Stimulated activated CD4-positive, alpha-beta T cell treated with anti-CD3 and anti-CD28 coated beads, Interleukin-15, amount 100 ng/mL, for 1 hour (primary cell): ENCODE results near the gene NAT16.
"Not testable (repeated sequence)": the region's sequence is repeated elsewhere in the genome, so short reads cannot be mapped to it uniquely, and the experiment has no call there.

Source experiments
- DNase-seq, 2 donors: peaks; one replicate each; pipeline ENCODE4 v3.0.0-alpha.2; 2020; ENCODE audit warnings: low read depth in 1 of 2, low spot score in 1 of 2

The NAT16 gene

DNA sequence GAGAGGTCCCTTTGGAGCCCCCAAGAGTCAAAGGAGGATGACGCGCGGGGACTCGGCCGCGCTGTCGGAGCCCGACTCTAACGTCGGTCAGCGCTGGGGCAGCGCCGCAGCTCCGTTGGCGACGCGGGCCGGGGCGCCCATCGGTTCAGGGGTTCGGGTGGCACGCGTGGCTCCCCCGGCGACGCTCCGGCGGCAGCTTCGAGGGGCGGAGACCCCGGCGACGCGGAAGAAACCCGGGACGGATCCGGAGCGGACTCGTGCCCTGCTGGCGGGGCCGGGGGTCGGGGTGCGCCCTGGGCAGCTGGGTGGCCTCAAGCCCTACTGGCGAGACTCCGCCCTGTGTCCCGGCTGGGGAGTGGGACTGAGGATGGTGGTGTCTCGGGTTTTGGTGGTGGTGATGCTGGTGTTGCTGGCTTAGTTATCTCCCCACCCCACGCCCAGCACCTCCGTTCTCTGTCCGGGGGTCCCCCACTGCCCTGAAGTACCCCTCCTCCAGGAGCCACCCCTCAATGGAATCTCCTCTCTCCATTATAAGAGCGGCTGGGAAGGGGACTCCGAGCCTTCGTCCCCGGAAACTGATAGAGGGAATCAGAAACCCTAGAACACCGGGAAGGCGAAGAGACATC is at the start of gene NAT16:
Gene NAT16 (minus strand): TSS at position 164 of the 626 bp plus-strand sequence. CDS start 5,486 bp downstream, outside the sequence.
- no peak for DNase-seq

GRCh38 chr7:101226721-101227120 is 46.6 kb upstream of the NAT16 start:
- DNase-seq = no peak

DNA sequence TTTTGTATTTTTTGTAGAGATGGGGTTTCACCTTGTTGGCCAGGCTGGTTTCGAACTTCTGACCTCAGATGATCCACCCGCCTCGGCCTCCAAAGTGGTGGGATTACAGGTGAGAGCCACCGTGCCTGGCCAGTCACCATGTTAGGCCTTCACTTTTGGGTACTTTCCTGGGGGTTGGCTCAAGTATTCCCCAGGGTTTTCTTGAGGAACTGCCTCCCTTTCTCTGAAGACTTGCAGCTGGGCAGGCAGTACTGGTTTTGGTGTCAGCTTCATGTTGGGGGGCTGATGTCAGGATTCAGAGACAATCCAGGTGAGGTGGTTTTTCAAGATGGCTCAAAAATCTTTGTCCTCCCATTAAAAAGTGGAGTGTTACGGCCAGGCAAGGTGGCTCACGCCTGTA is 45.6 kb upstream of the NAT16 start:
- DNase-seq = no peak

- no peak for DNase-seq
These were observed 43.4 kb upstream of the NAT16 start for GRCh38 chr7:101223528-101223927.

- no peak for DNase-seq
These were observed 42.3 kb upstream of the NAT16 start for GRCh38 chr7:101222275-101222830.

- DNase-seq = no peak
These were observed 40.2 kb upstream of the NAT16 start for GRCh38 chr7:101220295-101220694.

DNA sequence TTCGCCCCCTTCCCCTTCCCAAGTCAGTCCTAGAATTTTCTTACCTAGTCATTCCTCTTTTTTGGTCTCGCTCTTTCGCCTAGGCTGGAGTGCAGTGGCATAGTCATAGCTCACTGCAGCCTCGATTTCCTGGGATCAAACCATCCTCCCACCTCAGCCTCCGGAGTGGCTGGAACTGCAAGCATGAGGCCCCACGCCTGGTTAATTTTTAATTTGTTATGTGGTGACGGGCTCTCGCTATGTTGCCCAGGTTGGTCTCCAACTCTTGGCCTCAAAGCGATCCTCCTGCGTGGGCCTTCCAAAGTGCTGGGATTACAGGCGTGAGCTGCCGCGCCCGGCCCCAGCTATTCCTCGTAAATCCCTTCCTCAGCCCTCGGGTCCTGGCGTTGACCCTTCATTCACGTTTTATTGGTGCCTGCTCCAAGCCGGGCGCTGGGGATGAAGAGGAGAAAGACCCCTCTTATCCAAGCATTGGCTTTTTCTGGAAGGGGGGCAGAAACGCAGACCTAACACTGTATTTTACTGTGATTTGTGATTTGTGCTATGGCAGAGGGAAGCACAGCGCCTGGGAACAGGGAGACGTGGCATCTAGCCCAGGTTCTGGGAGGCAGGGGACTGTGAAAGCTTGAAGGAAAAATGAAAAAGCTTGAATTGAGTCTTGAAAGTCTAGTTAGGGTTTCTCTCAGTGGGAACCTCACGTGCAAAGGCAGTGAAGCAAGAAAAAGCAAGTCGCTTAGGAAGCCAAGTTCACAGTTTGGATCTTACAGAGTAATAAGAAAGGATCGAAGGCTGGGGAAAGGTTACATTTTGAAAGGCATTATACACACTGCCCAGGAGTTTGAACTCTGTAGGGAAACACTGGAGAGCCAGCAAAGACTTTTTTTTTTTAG is 38.4 kb upstream of the NAT16 start:
- no peak for DNase-seq

- DNase-seq = peak; percentile 84 to 88
These were observed 37.5 kb upstream of the NAT16 start, which contains the start of the genes PLOD3 and ZNHIT1 for GRCh38 chr7:101217388-101218235. PLOD3 (minus strand) TSS chr7:101217581; CDS start chr7:101217274, 307 bp downstream. ZNHIT1 (plus strand) TSS chr7:101218165; CDS start chr7:101218196, 31 bp downstream.

DNA sequence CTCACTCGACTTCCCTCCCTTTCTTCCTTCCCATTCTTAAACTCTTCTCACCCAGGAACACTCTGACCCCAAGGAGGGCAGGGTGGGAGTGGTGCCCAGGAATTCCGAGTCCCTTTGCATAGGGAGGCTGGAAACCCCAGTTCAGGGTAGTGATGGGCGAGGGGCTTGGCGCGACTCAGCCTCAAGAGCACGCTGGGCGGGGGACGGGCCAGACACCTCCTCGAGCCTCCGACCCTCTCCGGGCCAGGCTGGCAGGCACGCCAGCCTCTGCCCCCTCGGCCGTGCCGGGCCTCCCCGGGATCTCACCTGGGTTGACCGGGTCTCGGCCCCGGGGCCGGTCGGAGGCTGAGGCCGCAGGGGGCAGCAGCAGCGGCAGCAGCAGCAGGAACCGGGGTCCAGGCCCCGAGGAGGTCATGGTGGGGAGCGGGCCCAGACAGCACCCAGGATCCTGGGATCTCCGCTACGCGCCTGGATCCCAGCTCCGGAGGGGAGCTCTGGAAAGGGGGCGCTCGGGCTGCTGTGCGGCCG is 36.8 kb upstream of the NAT16 start:
- DNase-seq = no peak

GRCh38 chr7:101216001-101216859 is 36.1 kb upstream of the NAT16 start:
- DNase-seq = no peak

DNA sequence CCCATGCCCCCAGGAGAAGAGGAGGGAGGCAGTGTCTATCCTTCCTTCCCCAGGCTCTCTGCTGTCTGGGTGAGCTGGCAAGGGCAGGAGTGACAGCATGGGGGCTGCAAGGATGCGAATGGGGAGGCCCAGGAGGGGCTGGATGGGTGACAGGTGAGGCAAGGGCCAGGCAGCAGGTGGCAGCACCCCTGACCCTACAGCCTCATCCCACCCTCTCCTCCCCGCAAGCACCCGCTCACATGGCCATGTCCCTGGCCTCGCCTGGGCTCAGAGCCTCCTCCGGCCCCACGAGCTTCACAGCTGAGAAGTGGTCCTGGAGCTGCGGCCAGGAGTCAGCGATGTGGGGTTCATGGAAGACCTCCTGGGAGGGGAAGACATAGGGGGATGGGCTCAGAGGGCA is 31.9 kb upstream of the NAT16 start:
- DNase-seq = no peak

DNA sequence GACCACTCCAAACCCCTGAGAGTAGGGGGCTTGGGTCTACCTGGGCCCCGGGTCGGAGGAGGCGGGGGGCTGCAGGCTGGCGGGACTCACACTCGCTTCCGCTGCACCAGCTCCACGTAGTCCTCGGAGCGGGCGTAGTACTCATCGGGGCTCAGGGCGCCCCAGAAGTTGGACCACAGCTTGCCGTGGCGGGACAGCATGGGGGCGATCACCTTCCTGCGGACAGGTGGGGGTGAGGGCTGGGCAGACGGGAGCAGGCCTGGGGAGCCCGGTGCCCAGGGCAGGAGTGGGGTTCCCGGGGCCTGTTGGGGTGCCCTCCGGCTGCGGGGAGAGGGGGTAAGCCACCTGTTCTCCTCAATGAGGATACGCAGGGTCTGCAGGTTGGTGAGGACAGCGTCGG is 31.4 kb upstream of the NAT16 start:
- DNase-seq = no peak

GRCh38 chr7:101210143-101210542 is 30.1 kb upstream of the NAT16 start:
- no peak for DNase-seq

GRCh38 chr7:101208794-101209193 is 28.7 kb upstream of the NAT16 start:
- DNase-seq = no peak

DNA sequence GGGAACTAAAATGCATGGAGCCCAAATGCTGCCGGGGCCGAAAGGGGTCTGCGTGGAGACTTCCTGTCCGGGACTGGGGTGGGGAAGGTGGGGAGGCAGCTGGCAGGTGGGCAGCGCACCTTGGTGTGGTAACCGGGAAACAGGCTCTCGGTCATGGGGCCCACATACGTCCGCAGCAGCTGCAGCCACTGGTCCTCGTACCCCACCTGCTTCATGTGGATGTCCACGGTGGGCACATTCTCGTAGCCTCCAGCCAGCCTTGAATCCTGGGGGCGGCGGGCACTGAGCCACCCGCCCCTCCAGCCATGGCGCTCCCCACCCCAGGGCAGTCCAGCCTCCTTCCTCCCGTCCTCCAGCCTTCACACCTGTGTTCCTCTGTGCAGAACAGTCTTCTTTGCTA is 27.4 kb upstream of the NAT16 start:
- DNase-seq = no peak

GRCh38 chr7:101206665-101207042 is 26.6 kb upstream of the NAT16 start:
- no peak for DNase-seq

DNA sequence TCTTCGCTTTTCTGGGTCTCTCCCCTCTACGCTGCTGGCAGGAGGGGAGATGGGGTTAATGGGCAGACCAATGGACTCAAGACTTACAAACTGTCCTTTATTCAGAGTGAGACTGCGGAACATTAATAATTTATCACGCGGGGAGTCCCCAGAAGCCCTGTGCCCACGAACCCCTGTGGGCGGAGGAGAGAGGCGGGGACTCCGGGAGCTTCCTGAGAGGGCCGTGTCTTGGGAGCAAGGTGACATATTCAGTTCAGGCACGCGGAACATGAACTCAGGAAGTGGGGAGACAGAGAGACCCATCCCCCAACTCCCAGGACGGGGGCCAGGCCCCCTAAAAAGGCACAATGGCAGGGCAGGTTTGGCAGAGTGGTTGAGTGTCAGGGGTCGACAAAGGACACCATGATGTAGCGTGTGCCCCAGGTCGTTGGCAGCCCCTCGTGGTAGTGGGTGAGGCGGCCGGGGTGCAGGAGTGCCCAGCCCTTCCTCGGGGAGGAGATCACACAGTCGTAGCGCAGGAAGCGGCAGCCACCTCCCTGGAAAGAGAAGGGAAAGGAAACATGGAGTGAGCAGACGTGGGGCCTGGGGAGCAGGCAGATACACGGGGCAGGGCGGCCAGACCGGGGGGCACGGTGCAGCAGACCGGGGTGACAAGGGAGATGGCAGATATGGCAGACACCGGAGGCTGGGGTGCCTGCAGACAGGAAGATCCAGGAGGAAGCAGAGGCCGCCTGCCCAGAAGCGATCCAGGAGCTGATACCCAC is 26.0 kb upstream of the NAT16 start:
- DNase-seq = no peak

DNA sequence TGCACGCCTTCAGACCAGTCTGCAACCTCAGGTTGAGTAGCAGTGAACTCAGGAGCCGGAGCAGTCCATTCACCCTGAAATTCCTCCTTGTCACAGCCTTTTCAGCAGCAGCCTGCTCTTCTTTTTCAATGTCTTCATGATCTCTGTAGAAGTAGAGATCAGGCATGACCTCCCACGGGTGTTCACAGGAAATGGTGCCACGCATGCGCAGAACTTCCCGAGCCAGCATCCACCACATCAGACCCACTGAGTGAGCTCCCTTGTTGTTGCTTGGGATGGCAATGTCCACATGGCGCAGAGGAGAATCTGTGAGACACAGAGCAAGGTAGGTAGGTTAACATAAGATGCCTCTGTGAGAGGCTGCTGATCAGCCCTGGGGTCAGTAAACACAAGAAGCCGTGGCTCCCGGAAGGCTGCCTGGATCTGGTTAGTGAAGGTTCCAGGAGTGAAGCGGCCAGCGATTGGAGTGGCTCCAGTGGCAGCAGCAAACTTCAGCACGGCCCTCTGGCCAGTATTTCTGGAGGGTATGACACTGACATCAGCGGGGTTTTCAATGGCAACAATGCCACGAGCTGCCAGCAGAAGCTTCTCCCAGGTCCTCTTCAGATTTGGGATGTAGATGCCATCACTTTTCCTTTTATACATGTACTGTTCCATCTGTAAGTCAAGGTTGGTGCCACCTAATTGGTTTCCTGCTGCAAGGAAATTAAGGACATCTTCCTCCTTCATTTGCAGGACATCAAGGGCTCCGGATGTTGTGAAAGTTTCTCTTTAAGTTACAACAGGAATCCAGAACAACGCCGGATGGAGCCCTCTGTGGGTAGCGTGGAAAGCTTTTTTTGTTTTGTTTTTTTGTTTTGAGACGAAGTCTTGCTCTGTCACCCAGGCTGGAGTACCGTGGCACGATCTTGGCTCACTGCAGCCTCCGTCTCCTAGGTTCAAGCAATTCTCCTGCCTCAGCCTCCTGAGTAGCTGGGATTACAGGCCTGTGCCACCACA is 23.9 kb upstream of the NAT16 start:
- not testable (repeated sequence) for DNase-seq
